ENCODE data around the gene NMT1. TPM values are rescaled to one million over a fixed set of nuclear protein-coding genes. Genes with fewer than 3 reads are reported as not detected.

The NMT1 gene
- total and polyA plus RNA-seq, 2 of the 13 experiments (the other 11 are each of a cell fraction or from before 2014, with no cell fraction given), result 75.7 to 142 TPM

- no peak overlapping the region for H3K9ac ChIP-seq (ENCODE audit: insufficient read depth, low read depth, low read length)
- no peak overlapping the region for H3K4me2 ChIP-seq (ENCODE audit: low read depth, low read length)
- H3K36me3 ChIP-seq (replicated peaks in 1 of 2; ENCODE audit: control insufficient read depth in 1 of 2, insufficient read depth in 2 of 2, low read length in 2 of 2), result no peaks in the 10 kb centered on the region
- peak; percentile 39 for DNase-seq (ENCODE audit: low spot score)
- ChIA-PET POLR2A (interaction anchor here (1.0 kb wide), 1 partner anchor 34 kb away, joined by 3 read pairs; no protein-coding TSS in a partner anchor), CTCF (ENCODE audit: low intra/inter-chr PET ratio, low total read pairs) (interaction anchor here (1.2 to 4.8 kb wide), 3 partner anchors 82 to 106 kb away, joined by 3 to 24 read pairs (median 4); no protein-coding TSS in a partner anchor)
- peak; percentile 27 for ATAC-seq
- no peak overlapping the region for H2AFZ ChIP-seq (ENCODE audit: low read length)
- peak; percentile 75 for FAIRE-seq
- no peaks in the 10 kb centered on the region for H3K79me2 ChIP-seq (ENCODE audit: insufficient read depth, low read length)
- H3K9me3 ChIP-seq (ENCODE audit: low read length), result no peaks in the 10 kb centered on the region
- intact Hi-C loops (cut with micrococcal nuclease; ENCODE audit: unreplicated experiment) (loop anchor here (1.0 kb wide), 1 partner anchor 82 kb away; no protein-coding TSS in a partner anchor), in situ Hi-C loops (cut with HindIII; ENCODE audit: extremely low pct_ligation_motif_present, low pct_unique_long_range_greater_than_20kb) (loop anchor here (5.0 to 25.0 kb wide), 2 partner anchors 95 to 230 kb away; no protein-coding TSS in a partner anchor)
- peaks cover 0 to 22% of the 10 kb centered on the region in 2 experiments; a peak in 3 of 5 replicates for H3K27me3 ChIP-seq (ENCODE audit: control insufficient read depth in 1 of 2, insufficient read depth in 2 of 2, low read length in 2 of 2)
- no peak overlapping the region for H3K4me3 ChIP-seq (replicated peaks in 1 of 3; ENCODE audit: insufficient read depth in 1 of 3, low read depth in 2 of 3, low read length in 3 of 3)
- H3K4me1 ChIP-seq (ENCODE audit: insufficient read depth, low read length), result peaks cover 60% of the 10 kb centered on the region
- H4K20me1 ChIP-seq (ENCODE audit: insufficient read depth, low read length), result no peaks in the 10 kb centered on the region
- no TSS peak for BruUV-seq (replicated peaks)
- 15% methylated on average over 5 of the region's 5 CpGs for WGBS (ENCODE audit: low lambda C conversion rate)
- no peak overlapping the region for H3K27ac ChIP-seq (ENCODE audit: extremely low read length, insufficient read depth, low read length)
- TF ChIP-seq ZNF776 (CRISPR knock-in tag; IDR thresholded peaks at IDR 0.05) (no peak), ETV6 (CRISPR knock-in tag; conservative IDR thresholded peaks at IDR 0.05) (0 out of 2 replicates have a peak, but pooled peaks have one; percentile 24), ZNF138 (CRISPR knock-in tag; IDR thresholded peaks at IDR 0.05; ENCODE audit: low read depth) (no peak), RCOR2 (CRISPR knock-in tag; IDR thresholded peaks at IDR 0.05) (no peak), ZHX2 (IDR thresholded peaks at IDR 0.05; ENCODE audit: low read depth) (no peak), ZHX2 (CRISPR knock-in tag; IDR thresholded peaks at IDR 0.05; ENCODE audit: borderline replicate concordance) (no peak), TBX3 (IDR thresholded peaks at IDR 0.05; ENCODE audit: borderline replicate concordance) (no peak), SMARCC2 (IDR thresholded peaks at IDR 0.05) (no peak), YEATS4 (CRISPR knock-in tag; IDR thresholded peaks at IDR 0.05; ENCODE audit: borderline replicate concordance) (no peak), ZNF598 (CRISPR knock-in tag; IDR thresholded peaks at IDR 0.05; ENCODE audit: borderline replicate concordance) (no peak), MATR3 (CRISPR knock-in tag; IDR thresholded peaks at IDR 0.05) (no peak)
- TF ChIP-seq, protein P1, sequence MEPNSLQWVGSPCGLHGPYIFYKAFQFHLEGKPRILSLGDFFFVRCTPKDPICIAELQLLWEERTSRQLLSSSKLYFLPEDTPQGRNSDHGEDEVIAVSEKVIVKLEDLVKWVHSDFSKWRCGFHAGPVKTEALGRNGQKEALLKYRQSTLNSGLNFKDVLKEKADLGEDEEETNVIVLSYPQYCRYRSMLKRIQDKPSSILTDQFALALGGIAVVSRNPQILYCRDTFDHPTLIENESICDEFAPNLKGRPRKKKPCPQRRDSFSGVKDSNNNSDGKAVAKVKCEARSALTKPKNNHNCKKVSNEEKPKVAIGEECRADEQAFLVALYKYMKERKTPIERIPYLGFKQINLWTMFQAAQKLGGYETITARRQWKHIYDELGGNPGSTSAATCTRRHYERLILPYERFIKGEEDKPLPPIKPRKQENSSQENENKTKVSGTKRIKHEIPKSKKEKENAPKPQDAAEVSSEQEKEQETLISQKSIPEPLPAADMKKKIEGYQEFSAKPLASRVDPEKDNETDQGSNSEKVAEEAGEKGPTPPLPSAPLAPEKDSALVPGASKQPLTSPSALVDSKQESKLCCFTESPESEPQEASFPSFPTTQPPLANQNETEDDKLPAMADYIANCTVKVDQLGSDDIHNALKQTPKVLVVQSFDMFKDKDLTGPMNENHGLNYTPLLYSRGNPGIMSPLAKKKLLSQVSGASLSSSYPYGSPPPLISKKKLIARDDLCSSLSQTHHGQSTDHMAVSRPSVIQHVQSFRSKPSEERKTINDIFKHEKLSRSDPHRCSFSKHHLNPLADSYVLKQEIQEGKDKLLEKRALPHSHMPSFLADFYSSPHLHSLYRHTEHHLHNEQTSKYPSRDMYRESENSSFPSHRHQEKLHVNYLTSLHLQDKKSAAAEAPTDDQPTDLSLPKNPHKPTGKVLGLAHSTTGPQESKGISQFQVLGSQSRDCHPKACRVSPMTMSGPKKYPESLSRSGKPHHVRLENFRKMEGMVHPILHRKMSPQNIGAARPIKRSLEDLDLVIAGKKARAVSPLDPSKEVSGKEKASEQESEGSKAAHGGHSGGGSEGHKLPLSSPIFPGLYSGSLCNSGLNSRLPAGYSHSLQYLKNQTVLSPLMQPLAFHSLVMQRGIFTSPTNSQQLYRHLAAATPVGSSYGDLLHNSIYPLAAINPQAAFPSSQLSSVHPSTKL (CRISPR knock-in tag; IDR thresholded peaks at IDR 0.05), result 0 out of 2 replicates have a peak, but pooled peaks have one; percentile 8
- TF ChIP-seq, protein P2, sequence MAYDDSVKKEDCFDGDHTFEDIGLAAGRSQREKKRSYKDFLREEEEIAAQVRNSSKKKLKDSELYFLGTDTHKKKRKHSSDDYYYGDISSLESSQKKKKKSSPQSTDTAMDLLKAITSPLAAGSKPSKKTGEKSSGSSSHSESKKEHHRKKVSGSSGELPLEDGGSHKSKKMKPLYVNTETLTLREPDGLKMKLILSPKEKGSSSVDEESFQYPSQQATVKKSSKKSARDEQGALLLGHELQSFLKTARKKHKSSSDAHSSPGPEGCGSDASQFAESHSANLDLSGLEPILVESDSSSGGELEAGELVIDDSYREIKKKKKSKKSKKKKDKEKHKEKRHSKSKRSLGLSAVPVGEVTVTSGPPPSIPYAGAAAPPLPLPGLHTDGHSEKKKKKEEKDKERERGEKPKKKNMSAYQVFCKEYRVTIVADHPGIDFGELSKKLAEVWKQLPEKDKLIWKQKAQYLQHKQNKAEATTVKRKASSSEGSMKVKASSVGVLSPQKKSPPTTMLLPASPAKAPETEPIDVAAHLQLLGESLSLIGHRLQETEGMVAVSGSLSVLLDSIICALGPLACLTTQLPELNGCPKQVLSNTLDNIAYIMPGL (CRISPR knock-in tag; IDR thresholded peaks at IDR 0.05; ENCODE audit: borderline replicate concordance in 1 of 2, low read depth in 1 of 2), result 0 out of 4 replicates have a peak, but pooled peaks of 1 of the 2 experiments have one; percentile 51
Observed at GRCh38 chr17:45016823-45017222, 44.3 kb upstream of the NMT1 start.

All from HepG2 (cell line).